Measurements from ENCODE around the gene CBR1.
"Not testable (repeated sequence)": the region's sequence is repeated elsewhere in the genome, so short reads cannot be mapped to it uniquely, and the experiment has no call there.

The CBR1 gene

GRCh38 chr21:36082237-36082664 lies 12.4 kb downstream of the CBR1 start:
- DNase-seq: no peak

GRCh38 chr21:36087362-36088138 lies 17.7 kb downstream of the CBR1 start:
- DNase-seq: no peak

- DNase-seq: no peak
These were observed 20.1 kb downstream of the CBR1 start for GRCh38 chr21:36089946-36090345.

GRCh38 chr21:36092681-36093080 lies 22.9 kb downstream of the CBR1 start:
- DNase-seq: no peak

GRCh38 chr21:36093512-36093911 lies 23.7 kb downstream of the CBR1 start:
- DNase-seq: no peak

- no peak for DNase-seq
These were observed 26.8 kb downstream of the CBR1 start for GRCh38 chr21:36096398-36097290.

GRCh38 chr21:36097427-36098181 lies 27.8 kb downstream of the CBR1 start:
- DNase-seq: no peak

GRCh38 chr21:36098182-36098532 lies 28.3 kb downstream of the CBR1 start:
- no peak for DNase-seq

- no peak for DNase-seq
These were observed 29.2 kb downstream of the CBR1 start for GRCh38 chr21:36099000-36099399.

GRCh38 chr21:36099695-36100211 lies 29.9 kb downstream of the CBR1 start:
- DNase-seq: not testable (repeated sequence)

- no peak for DNase-seq
These were observed 31.3 kb downstream of the CBR1 start for GRCh38 chr21:36100971-36101641.

GRCh38 chr21:36103434-36103833 lies 33.6 kb downstream of the CBR1 start:
- no peak for DNase-seq

GRCh38 chr21:36104317-36105300 lies 34.8 kb downstream of the CBR1 start:
- no peak for DNase-seq

- no peak for DNase-seq
These were observed 35.6 kb downstream of the CBR1 start for GRCh38 chr21:36105327-36105842.

GRCh38 chr21:36109868-36110267 lies 40.0 kb downstream of the CBR1 start:
- no peak for DNase-seq

- no peak for DNase-seq
These were observed 41.4 kb downstream of the CBR1 start for GRCh38 chr21:36111238-36111637.

GRCh38 chr21:36113647-36114428 lies 44.0 kb downstream of the CBR1 start:
- DNase-seq: peak; percentile 75

- DNase-seq: no peak
These were observed 45.4 kb downstream of the CBR1 start for GRCh38 chr21:36115138-36115730.

GRCh38 chr21:36117286-36117741 lies 47.5 kb downstream of the CBR1 start:
- no peak for DNase-seq
